GM12878 (cell line): ENCODE results near the gene PPP1R37.
"Not testable (repeated sequence)": the region's sequence is repeated elsewhere in the genome, so short reads cannot be mapped to it uniquely, and the experiment has no call there.

Experiments
- BHLHE40 ChIP-seq, 2 experiments: fragments of 450-650 bp in 1 of 2; IDR thresholded peaks; 2 replicates each; pipeline ENCODE4 v1.6.1; 2011 to 2017; ENCODE audit warnings: low read depth in 2 of 2, borderline replicate concordance in 1 of 2, improper control_type of control experiment in 1 of 2, low read length in 1 of 2, mild to moderate bottlenecking in 1 of 2
- CTCF ChIP-seq, 3 experiments: IDR thresholded peaks in 2 of 3; conservative IDR thresholded peaks in 1 of 3; 2 replicates each; pipeline ENCODE4 v1.5.1; 2011; ENCODE audit warnings: low read depth in 3 of 3, low read length in 3 of 3, mild to moderate bottlenecking in 3 of 3, control low read depth in 2 of 3, moderate library complexity in 2 of 3, inconsistent platforms in 1 of 3, mixed read lengths in 1 of 3; ENCODE audit not compliant: control insufficient read depth in 2 of 3, insufficient read depth in 1 of 3; ENCODE audit errors: extremely low read depth in 1 of 3
- EGR1 ChIP-seq, 2 experiments: IDR thresholded peaks; 1 replicate in 1 of 2; 2 replicates in 1 of 2; pipeline ENCODE4 v1.6.1; 2011 to 2012; ENCODE audit warnings: low read depth in 2 of 2, low read length in 2 of 2, borderline replicate concordance in 1 of 2, mild to moderate bottlenecking in 1 of 2, moderate library complexity in 1 of 2
- EP300 ChIP-seq, 2 experiments: fragments of 150-350 bp in 1 of 2; IDR thresholded peaks; 2 replicates each; pipeline ENCODE4 v1.6.1; 2011 to 2012; ENCODE audit warnings: low read depth in 2 of 2, low read length in 2 of 2, borderline replicate concordance in 1 of 2, improper control_type of control experiment in 1 of 2, inconsistent platforms in 1 of 2; ENCODE audit not compliant: control insufficient read depth in 1 of 2
- HDAC2 ChIP-seq: fragments of 200-600 bp; sonication (generic); IDR thresholded peaks from 2 replicates; pipeline ENCODE4 v1.6.1; 2017
- HDAC6 ChIP-seq: fragments of 200-600 bp; sonication (generic); IDR thresholded peaks from one replicate; pipeline ENCODE4 v1.8.0; 2017; ENCODE audit warnings: antibody characterized with exemption; ENCODE audit not compliant: unreplicated experiment
- IRF5 ChIP-seq: fragments of 450-650 bp; IDR thresholded peaks from 2 replicates; pipeline ENCODE4 v1.6.1; 2017; ENCODE audit warnings: borderline replicate concordance
- JUND ChIP-seq: IDR thresholded peaks from 2 replicates; pipeline ENCODE4 v1.6.1; 2012; ENCODE audit warnings: low read depth, mild to moderate bottlenecking, low read length, improper control_type of control experiment, moderate library complexity
- MYB ChIP-seq: fragments of 150-350 bp; IDR thresholded peaks from 2 replicates; pipeline ENCODE4 v1.6.1; 2014; ENCODE audit warnings: mild to moderate bottlenecking, low read depth, low read length, borderline replicate concordance
- NBN ChIP-seq: fragments of 450-650 bp; IDR thresholded peaks from 2 replicates; pipeline ENCODE4 v1.6.1; 2016
- POLR2A ChIP-seq: IDR thresholded peaks from 2 replicates; pipeline ENCODE4 v1.6.1; 2011; ENCODE audit warnings: low read depth, mild to moderate bottlenecking, low read length
- TCF12 ChIP-seq: IDR thresholded peaks from 2 replicates; pipeline ENCODE4 v1.6.1; 2011; ENCODE audit warnings: low read depth, mild to moderate bottlenecking, low read length

GRCh38 chr19:45118591-45119355, 25.8 kb downstream of the PPP1R37 start:
- not testable (repeated sequence) for TF ChIP-seq EGR1 (IDR thresholded peaks at IDR 0.05; ENCODE audit: borderline replicate concordance in 1 of 2, low read depth in 2 of 2, low read length in 2 of 2); JUND; MYB; HDAC2; EP300 (IDR thresholded peaks at IDR 0.05; ENCODE audit: borderline replicate concordance in 1 of 2, control insufficient read depth in 1 of 2, low read depth in 2 of 2, low read length in 2 of 2); CTCF (IDR thresholded peaks at IDR 0.05 in 2 of 3, conservative IDR thresholded peaks at IDR 0.05 in 1 of 3; ENCODE audit: control insufficient read depth in 2 of 3, extremely low read depth in 1 of 3, insufficient read depth in 1 of 3, low read depth in 3 of 3, low read length in 3 of 3); HDAC6; POLR2A; IRF5
- peak in 1 of 2 experiments; percentile 87; a peak in 2 of 4 replicates for TF ChIP-seq BHLHE40 (IDR thresholded peaks at IDR 0.05; ENCODE audit: borderline replicate concordance in 1 of 2, low read depth in 2 of 2, low read length in 1 of 2)
- TF ChIP-seq TCF12: peak; percentile 91; the same call in 1 of the 2 replicates
- peak; percentile 88 for TF ChIP-seq NBN
